ENCODE data around the gene TECPR1. TPM values are rescaled to one million over a fixed set of nuclear protein-coding genes. Genes with fewer than 3 reads are reported as not detected.

Gene TECPR1
- total RNA-seq, 1 donor from 2014 or later = 63.7 TPM

DNA sequence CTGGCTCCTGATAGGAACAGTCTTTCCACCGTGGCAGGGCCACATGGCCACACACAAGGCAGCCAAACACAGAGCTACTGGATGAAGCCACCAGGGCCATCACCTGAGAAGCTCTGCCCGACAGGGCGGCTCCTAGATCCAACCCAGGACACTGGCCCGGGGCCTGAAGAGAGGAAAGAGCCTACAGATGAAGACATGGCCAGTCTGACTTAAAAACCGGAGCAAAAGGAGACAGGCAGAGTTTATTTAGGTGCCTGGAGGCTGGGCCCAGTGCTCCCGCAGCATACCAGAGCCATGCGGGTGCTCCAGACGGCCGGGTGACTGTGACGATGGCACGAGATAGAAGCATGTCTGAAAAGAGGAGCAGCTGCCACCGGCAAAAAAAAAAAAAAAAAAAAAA lies 3.9 kb downstream of the TECPR1 start:
- DNase-seq (ENCODE audit: low read depth in 2 of 2) = no peak

DNA sequence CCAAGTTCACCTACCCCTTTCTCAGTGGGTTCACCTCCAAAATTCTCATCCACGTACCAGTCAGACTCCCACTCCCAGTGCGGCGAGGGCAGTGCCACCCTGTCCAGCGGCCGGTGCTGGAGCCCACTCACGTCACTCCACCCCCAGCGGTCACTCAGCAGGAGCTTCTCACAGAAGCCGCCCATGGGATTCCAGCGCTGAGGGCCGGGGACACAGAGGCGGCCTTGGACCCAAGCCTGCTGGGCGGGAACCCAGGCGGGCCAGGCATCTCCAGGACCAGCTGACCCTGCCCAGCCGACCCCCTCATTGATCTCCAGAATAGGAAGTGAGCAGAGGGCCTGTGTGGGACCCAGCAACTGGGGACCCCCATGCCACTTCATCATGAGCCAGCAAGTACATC lies 7.2 kb downstream of the TECPR1 start:
- no peak for DNase-seq (ENCODE audit: low read depth in 2 of 2)

DNA sequence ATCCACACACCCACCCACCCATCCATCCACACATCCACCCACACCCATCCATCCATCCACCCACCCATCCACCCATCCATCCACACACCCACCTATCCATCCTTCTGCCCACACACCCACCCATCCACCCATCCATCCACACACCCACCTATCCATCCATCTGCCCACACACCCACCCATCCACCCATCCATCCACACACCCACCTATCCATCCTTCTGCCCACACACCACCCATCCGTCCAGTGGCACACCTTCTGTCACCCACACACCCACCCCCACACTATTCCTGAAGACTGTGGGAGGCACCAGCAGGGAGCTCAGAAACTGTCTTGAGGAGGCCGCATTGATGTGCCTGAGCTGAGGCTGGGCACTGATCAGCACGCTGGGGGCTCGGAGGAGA lies 9.1 kb downstream of the TECPR1 start:
- DNase-seq (ENCODE audit: low read depth in 2 of 2) = no peak

DNA sequence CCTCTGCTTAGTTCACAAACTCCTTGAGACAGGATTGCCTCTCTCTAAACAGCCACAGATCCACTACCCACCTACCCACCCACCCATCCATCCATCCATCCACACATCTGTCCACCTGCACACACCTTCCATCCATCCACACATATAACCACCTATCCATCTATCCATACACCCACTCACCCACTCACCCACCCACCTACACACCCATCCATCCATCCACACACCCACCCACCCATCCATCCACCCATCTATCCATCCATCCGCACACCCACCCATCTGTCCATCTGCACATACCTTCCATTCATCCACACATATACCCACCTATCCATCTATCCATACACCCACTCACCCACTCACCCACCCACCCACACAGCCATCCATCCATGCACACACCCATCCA lies 9.7 kb downstream of the TECPR1 start:
- DNase-seq (ENCODE audit: low read depth in 2 of 2) = no peak

DNA sequence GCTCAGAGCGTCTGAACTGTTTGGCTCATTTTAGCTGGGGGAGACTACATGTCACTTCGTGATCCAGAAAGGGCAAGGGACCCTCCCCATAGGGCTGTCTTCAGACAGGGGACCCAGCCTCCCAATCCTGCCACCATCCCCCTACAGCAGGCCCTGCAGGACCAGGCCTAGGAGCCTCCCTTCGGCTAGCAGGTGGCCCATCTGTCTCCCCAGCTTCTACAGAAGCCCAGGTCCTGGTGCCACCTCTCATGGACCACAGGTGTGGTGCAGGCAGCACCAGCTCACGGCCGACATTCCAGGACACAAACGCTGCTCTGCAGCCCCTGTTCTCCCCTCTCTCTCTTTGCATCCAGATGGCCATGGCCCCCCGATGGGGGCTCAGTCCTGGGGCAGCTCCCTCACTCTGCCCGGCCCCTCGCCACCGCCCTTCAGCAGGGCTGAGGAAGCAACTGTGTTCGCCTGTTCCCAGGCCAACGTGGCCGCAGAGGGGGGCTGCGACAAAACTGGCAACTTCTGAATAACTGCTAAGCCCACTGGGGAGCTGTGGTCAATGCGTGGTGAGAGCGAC lies 10.3 kb downstream of the TECPR1 start:
- DNase-seq (ENCODE audit: low read depth in 2 of 2) = no peak

DNA sequence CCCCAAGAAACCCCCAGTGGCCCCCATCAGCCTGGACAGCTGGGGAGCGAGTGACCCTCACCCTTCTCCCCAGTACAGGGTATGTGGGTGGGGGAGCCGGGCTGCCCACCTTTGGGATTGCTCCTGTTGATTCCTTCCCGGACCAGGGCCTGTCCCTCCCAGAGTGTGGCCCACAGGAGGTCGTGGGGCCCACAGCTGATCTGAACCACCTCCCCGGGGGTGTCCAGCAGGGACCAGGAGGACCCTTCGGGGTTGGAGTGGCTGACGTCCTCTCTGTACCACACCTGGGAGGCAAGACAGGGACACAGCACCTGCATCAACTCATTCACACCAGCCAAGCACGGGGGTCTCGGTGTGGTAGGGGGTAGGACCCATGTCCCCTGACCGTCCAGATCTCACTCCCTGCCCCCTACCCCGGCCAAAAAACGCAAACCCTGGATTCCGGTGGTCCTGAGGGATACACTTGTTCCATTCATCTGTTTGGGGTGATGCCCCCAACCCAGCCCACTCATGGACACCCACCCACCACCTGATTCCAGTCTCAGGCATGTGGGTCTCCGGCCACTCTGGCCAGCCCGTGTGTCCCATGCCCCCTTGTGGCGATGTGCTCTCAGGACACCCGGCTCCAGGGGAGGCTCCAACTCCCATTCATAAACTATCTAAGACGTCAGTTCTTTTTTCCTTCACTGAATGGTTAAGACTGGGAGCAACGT lies 10.9 kb downstream of the TECPR1 start:
- peak in 1 of 2 donors; percentile 56 for DNase-seq (ENCODE audit: low read depth in 2 of 2)

DNA sequence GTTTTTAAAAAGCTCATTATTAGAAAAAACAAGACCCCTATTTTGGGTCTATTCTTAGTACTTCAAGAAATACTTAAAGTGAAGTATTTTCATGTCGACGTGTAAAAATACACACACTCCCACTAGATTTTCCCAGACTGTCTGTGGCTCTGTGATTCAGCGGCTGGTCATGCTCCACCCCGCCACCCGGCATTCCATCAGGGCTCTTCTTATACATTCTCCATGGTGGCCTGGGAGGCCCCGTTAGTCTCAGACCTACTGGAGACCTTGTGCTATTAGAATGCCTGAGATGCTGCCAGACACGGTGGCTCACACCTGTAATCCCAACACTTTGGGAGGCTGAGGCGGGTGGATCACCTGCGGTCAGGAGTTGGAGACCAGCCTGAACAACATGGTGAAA lies 13.1 kb downstream of the TECPR1 start:
- DNase-seq (ENCODE audit: low read depth in 2 of 2) = no peak

DNA sequence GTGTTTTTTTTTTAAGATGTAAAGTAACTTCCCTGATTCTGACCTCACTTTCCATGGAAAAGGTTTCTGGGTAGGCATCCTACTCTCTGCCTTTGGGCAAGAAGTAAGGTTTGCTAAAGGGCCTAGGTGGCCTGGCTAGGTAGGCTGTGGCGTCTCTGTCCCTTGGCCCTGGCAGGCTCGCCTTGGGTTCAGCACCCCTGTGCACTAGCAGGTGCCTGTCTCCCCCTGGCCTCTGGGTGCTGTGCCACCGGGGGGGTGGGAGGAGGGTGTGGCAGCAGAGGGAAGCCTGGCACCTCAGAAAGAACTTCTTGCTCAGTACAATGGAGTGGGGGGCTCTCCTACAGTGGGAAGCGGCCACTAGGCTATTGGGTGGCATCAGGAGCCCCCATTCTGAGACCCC lies 14.0 kb downstream of the TECPR1 start:
- DNase-seq (ENCODE audit: low read depth in 2 of 2) = no peak

DNA sequence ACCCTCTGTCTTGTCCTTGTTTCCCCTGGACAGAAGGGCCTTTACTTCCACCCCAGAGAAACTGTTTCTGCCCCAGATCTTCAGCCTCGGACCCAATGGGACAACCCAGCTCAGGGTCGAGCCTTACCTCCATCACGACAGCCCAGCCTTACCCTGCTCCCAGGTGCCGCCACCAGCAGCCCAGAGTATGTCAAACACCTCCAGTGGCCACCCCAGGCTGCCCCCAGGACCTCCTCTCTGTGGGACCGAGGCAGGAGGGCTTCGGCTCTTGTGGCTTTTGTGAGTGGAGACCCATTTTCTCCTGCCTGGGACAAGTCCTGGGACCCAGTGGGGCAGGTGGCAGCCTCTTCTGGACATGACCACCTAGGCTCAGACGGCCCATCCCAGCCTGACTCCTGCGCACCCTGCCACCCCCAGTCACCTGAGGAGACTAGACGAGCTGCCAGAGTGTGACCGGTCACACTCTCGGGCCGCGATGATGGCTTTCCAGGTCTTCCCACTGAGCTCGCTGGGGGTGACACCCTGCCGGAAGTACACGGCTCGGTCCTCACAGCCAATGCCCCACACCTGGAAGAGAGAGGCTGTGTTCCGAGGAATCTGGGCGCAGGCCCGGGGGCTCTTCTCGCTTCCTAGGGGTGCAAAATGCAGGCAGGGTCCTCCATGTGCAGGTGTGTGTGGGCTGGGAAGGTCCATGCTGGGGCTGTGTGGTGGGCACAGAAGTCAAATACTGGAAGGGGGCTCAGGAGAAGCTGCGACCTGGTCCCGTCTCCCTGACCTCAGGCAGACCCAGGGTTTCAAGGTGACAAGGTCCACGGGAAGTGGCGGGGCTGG lies 15.5 kb downstream of the TECPR1 start:
- DNase-seq (ENCODE audit: low read depth in 2 of 2) = no peak

DNA sequence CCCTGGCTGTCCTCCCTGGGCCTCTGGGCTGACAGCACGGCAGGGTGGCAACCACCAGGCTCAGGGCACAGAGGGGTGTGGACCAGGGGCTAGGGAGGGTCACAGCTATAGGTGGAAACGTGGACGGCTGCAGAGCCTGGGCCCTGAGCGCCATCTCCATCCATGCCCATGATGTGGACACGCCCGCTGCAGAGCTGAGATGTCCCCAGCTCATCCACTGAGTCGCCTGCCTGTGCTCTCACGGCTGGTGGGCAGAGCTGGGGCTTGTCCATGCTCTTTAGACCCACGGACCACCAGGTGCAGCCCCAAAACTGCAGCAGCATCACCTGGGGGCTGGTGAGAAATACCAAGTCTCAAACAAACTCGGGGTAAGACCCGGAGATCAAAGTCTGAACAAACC lies 16.1 kb downstream of the TECPR1 start:
- no peak for DNase-seq (ENCODE audit: low read depth in 2 of 2)

DNA sequence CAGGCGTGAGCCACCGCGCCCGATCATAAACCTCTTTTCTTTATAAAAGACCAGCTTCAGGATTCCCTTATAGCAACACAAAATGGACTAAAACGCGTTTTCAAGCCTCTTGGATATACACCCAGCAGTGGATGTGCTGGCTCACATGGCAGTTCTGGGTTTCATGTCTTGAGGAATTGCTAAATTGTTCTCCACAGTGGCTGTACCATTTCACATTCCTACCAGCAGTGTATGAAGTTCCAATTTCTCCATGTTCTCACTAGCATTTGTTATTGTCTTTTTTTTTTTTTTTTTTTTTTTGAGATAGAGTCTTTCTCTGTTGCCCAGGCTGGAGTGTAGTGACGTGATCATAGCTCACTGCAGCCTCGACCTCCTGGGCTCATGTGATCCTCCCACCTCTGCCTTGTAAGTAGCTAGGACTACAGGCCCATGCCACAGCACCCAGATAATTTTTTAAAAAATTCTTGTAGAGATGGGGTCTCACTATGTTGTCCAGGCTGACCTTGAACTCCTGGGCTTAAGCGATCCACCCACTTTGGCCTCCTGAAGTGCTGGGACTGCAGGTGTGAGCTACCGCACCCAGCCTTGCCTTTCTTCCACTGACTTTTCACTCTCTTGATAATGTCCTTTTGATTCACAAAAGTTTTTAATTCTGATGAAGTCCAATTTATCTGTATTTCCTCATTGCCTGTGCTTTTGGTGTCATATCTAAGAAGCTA lies 17.4 kb downstream of the TECPR1 start:
- DNase-seq (ENCODE audit: low read depth in 2 of 2) = no peak

DNA sequence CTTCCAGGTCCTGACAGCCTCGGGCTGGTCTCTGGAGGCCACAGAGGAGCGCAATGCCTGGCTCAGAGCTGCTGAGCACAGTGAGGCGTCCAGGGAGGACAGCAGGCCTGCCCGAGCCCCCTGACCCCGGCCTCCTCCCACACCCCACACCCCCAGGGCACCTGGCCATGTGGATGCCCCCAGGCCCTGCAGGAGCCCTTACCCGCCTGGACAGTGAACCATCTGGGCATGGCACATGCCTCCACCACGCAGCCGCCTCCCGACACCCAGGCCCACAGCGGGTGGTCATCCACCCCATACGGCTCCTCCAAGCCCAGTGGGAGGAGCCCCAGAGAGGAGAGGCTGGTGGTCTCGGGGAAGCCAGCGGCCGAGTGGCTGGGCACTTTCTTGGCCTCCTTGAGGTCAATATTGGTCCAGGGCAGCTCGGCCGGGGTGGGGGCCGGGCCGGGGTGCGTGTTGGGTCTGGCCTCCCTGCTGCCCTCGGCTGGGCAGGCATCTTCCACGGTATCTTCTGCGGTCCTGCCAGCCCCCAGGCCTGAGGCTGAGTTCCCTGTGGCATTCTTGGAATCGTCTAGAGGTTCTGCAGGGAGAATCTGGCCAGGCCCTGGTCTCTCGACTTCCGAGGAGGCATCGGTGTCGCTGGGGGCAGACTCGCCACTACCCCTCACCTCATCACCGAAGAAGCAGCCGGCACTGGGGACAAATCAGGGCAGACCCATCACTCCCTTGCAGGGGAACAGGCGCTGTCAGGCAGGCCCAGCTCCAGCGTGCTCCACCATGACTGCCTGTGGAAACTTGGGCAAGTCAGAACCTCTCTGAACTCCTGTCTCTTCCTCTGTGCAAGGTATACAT lies 18.6 kb downstream of the TECPR1 start:
- DNase-seq (ENCODE audit: low read depth in 2 of 2) = no peak

DNA sequence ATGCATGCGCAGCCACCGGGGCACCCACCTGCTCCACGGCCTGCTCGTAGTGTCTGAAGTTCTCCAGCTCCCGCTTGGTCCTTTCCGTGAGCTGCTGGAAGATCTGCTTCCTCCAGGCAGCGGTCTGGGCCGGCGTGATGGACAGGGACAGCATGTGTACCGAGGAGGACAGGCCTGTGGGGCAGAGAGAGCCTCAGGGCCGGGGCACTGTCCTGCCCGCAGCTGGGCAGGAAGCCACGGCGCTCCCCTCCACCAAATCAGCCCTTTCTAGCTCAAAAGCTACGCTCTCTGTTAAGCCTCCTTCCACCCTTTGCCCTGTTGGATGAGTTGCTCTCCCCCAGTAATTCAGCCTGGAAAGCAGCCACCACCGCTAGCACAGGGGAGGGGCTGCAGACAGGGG lies 19.2 kb downstream of the TECPR1 start:
- no peak for DNase-seq (ENCODE audit: low read depth in 2 of 2)

DNA sequence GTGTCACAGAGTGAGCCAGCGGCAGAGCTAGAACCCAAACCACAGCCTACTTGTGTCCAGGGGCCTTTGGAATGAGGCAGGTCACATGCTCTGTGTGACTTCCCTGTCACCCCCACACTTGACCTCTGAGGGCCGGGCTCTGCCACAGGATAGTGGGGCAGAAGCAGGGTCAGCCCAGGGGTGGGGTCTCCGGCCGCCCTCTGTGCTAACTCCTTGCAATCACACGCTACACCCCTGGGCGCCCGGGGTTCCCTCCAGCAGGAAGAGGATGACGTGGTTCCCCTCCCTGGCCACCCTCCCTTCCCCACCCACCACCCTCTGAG lies 19.8 kb downstream of the TECPR1 start:
- no peak for DNase-seq (ENCODE audit: low read depth in 2 of 2)

DNA sequence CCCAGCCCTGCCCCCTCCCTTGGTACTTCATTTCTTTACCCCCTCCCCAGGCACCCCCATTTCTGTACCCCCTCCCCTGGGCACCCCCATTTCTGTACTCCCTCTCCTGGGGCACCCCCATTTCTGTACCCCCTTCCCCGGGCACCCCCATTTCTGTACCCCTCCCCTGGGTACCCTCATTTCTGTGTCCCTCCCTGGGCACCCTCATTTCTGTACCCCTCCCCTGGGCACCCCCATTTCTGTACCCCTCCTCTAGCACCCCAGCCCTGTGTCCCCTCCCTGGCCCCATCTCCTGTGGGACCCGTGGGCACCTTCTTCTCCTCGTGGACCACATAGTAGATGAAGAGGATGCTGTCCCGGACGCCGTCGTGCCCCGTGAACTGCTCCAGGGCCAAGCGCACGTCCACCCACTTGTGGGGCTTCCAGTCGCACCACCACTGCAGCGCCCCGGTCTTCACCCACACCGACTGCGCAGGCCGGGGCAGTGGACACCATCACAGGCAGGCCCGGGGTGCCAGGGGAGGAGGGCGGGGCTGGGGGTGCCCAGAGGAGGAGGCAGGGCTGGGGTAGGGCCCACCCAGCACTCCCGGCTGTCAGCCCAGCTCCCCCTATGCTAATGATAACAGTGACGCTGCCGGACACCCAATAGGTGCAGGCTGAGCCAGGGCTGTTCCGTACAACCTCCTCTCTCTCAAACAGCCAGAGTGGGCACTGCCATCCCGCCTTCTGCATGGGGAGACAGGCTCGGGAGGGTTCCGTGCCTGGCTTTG lies 20.4 kb downstream of the TECPR1 start:
- DNase-seq (ENCODE audit: low read depth in 2 of 2) = no peak

DNA sequence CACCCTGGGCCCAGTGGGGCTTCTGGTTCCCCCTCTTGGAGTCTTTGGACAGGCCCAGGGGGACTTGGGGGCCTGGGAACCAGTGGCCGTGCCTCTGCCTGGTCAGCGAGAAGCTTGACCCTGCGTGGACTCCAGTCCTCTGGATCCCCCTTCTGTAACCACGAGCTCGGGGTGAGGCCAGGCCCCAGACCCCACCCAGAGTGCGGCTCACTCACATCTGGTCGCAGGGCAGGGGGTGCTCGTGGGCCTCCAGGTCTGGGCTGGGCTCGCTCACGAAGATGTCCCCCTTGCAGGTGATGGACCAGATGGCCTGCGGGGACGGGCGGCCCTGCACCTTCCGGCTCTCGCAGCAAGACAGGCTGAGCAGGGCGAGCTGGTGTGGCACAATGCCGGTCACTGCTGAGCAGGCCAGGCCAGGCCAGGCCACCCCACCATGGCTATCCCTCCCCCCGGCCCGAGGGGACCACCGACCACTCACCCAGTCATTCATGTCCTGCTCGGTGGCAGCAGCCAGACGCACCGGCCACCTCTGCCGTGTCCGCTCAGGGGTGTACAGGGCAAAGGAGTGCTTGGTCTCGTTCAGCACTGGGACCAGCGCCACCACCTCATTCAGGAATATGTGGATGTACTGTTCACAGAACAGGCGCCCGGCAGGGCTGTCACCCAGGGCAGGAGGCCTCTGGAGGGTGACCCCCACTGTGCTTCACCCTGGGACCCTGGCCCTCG lies 21.1 kb downstream of the TECPR1 start:
- DNase-seq (ENCODE audit: low read depth in 2 of 2) = no peak

DNA sequence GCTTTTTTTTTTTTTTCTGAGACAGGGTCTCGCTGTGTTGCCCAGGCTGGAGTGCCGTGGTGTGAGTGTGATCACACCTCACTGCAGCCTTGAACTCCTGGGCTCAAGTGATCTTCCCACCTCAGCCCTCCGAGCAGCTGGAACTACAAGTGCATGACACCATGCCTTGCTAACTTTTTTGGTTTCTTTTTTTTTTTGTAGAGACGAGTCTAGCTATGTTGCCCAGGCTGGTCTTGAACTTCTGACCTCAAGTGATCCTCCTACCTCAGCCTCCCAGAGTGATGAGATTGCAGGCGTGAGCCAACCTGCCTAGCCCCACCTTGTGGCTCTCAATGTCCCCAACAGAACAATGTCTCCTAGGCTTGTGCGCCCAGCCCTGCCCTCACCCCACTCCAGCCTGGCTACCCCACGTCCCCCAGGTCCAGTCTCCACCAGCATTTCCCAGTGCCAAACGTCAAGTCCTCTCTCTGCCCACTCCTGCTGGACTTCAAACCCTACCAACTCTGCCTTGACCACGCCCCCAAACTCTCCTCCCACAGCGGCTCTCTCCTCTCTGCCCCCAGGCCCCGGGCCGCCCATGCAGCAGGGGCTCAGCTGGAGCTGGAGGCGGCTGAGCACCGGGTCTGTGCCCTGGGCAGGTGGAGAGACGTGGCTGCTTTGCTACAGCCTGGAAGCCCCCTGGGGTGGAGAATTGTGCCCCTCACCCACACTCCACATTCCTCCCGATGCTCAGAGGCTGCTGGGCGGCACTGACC lies 21.9 kb downstream of the TECPR1 start:
- no peak for DNase-seq (ENCODE audit: low read depth in 2 of 2)

DNA sequence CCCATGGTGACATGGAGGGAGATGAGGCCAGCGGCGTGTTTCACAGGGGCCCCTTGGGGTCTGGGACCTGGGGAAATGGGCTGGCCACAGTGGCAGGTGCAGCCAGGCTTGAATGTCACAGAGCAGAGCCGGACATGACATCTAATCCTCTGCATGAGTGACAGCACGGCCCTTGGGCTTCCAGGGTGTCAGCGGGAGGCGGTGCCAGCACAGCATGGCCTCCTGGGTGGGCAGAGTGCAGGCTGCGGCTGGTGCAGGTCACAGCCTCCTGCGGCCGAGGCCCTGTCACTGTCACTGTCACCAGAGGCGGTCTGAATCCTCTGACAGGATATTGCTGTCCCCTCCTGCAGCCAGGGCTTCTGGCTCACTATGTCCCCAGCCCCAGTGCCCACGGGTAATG lies 22.6 kb downstream of the TECPR1 start:
- DNase-seq (ENCODE audit: low read depth in 2 of 2) = no peak

DNA sequence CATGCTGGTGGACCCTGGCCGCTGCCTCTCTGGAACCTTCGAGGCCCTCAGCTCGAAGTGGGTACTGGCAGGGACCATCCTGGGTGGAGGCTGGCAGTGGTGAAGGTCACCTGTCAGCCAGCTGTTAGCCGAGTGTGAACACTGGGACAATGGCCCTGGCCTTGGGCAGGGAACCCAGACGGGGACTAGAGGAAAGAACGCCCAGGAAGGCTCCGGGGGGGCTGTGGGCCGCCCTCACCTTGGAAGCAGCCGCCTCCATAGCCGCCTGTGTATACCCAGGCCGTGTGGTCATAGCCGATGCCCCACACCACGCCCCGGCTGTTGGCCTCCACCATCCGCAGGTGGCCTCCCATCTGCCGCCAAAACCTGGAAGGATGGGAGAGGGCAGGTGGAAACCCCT lies 23.2 kb downstream of the TECPR1 start:
- no peak for DNase-seq (ENCODE audit: low read depth in 2 of 2)
